HG02610 (cell line): ENCODE data around the gene MYCBPAP.
"Not testable (repeated sequence)": the region's sequence is repeated elsewhere in the genome, so short reads cannot be mapped to it uniquely, and the experiment has no call there.

Experiments used
- ATAC-seq: cut with Tn5 transposase; IDR thresholded peaks from one replicate; pipeline ENCODE4 v1.9.1; 2021; ENCODE audit warnings: mild to moderate bottlenecking, moderate library complexity; ENCODE audit not compliant: unreplicated experiment

The MYCBPAP gene

GRCh38 chr17:50470426-50470825 is 37.8 kb upstream of the MYCBPAP start:
- ATAC-seq, result no peak

GRCh38 chr17:50471009-50471905 is 37.0 kb upstream of the MYCBPAP start:
- ATAC-seq, result no peak

GRCh38 chr17:50472286-50472685 is 36.0 kb upstream of the MYCBPAP start:
- no peak for ATAC-seq

- ATAC-seq, result not testable (repeated sequence)
Observed at GRCh38 chr17:50472761-50473161, 35.5 kb upstream of the MYCBPAP start.

DNA sequence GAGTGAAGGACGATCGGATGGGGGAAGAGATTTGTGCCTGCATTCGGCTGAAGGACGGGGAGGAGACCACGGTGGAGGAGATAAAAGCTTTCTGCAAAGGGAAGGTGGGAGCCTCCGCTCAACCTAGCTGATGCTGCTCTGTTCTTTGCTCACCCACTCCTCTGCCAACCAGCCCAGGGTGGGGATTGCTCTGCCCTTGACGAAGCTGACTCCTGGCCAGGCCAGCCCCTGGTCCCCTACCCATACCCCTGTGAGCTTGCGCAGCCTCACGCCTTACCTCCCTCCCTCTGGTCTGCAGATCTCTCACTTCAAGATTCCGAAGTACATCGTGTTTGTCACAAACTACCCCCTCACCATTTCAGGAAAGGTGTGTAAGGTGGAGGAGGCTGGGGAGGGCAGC is 34.3 kb upstream of the MYCBPAP start:
- ATAC-seq, result no peak

DNA sequence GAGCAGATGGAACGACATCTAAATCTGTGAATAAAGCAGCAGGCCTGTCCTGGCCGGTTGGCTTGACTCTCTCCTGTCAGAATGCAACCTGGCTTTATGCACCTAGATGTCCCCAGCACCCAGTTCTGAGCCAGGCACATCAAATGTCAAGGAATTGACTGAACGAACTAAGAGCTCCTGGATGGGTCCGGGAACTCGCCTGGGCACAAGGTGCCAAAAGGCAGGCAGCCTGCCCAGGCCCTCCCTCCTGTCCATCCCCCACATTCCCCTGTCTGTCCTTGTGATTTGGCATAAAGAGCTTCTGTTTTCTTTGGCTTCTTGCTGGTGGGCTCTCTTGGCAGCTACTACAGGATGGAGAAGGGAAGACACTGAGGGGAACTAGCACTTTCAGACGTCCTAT is 33.7 kb upstream of the MYCBPAP start:
- ATAC-seq, result no peak

DNA sequence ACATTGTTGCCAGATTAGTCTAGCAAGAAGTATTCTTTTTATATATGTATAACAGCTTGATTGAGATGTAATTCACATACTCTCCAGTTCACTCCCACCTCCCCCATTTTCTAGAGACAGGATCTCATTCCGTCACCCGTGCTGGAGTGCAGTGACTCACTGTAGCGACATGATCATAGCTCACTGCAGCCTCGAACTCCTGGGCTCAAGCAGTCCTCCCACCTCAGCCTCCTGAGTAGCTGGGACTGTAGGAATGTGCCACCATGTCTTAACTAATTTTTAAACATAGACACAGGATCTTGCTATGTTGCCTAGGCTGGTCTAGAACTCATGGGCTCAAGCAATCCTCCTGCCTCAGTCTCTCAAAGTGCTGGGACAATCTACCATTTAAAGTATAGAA is 32.9 kb upstream of the MYCBPAP start:
- ATAC-seq, result no peak

GRCh38 chr17:50475775-50476544 is 32.3 kb upstream of the MYCBPAP start:
- ATAC-seq, result not testable (repeated sequence)

DNA sequence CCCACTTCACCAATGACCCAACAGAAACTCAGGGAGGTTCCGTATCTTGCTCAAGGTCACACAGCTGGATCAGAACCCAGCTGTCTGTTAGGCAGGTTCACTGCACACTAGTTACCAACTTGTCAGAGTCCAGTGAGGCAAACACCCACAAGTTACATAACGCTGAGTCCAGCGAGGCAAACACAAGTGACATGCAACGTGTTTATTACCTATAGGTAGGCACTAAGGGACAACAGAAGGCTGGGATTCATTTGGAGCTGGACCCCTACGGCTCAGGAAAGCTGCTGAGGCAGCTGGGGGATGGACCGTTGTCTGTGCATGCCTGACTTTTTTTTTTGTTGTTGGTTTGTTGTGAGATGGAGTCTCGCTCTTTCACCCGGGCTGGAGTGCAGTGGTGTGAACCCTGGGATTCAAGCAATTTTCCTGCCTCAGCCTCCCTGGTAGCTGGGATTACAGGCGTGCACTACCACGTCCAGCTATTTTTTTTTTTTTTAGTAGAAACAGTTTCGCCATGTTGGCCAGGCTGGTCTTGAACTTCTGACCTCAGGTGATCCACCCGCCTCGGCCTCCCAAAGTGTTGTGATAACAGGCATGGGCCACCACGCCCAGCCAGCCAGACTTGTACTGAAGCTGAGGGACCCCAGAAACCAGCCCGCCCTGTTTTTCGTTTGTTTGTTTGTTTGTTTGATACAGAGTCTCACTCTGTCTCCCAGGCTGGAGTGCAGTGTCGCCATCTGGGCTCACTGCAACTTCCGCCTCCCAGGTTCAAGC is 31.5 kb upstream of the MYCBPAP start:
- ATAC-seq, result no peak

- ATAC-seq, result no peak
Observed at GRCh38 chr17:50477976-50478375, 30.3 kb upstream of the MYCBPAP start.

GRCh38 chr17:50478391-50479381 is 29.6 kb upstream of the MYCBPAP start, which contains the start of gene RSAD1:
TSS of gene RSAD1 (plus strand) at chr17:50478860. CDS start at chr17:50478885, 25 bp downstream.
- peak; percentile 91 for ATAC-seq

DNA sequence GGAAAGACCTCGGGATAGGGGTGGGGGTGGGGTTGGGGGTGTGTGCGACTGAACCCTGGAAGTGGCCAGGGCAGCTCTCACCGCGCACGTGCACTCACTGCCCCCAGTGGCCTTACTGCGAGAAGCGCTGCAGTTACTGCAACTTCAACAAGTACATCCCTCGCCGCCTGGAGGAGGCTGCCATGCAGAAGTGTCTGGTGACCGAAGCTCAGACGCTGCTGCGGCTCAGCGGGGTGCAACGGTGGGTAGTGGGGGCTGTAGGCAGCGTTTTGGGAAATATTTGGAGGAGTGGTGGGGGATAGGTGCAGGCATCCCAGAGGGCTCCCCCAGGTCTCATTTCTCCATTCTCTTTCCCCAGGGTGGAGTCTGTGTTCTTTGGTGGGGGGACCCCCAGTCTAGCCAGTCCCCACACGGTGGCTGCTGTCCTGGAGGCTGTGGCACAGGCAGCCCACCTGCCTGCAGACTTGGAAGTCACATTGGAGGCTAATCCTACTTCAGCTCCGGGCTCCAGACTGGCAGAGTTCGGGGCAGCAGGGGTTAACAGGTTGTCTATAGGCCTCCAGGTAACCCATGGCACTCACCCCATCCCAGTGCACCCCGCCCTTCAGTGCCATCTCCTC is 28.6 kb upstream of the MYCBPAP start:
- no peak for ATAC-seq

DNA sequence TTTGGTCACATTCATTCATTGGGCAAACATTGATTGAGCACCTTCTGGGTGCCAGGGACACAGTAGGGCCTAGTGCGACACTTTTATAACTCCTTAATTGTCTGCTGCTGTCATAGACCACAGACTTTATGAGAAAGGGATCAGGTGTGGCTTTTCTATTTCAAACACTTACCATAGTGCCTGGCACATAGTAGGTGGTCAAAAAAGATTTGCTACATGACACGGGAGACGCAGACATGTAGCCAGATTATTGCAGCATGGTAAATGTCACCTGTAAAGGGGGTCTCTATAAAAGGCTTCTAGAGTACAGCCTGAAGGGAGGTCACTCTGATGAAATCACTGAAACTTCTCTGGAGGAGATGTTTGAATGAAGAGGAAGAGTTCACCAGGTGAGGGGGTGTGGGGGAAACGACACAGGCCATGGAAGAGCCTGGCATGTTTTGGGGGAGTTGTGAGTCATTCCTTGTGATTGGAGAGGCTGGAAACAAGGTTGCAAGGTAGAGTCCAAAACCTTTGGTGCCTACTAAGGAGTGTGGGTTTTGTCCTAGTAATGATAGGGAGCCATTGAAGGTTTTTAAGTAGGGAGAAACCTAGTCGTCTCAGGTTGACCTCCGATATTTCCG is 28.0 kb upstream of the MYCBPAP start:
- ATAC-seq, result no peak

DNA sequence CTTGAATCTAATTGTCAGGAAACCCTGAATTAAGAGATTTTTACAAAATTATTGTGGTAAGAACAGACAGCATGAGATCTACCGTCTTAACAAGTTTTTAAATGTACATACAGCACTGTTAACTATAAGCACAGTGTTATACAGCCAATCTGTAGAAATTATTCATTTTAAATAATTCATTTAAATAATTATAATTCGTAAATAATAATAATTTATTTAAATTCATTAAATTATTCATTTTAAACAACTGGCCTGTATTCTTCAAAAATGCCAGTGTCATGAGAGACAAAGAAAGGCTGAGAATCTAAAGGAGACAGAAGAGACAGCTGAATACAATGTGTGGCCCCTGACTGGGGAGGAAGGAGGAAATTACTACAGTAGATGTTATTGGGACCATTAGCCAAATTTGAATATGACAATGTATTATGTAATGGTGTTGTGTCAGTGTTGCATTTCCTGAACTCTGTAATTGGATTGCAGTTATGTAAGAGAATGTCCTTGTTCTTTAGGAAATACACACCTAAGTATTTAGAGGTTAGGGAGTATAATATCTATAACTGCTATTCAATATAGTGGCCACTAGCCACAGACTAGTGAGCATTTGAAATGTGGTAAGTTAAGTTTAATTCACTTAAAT is 27.3 kb upstream of the MYCBPAP start:
- ATAC-seq, result no peak

- ATAC-seq, result no peak
Observed at GRCh38 chr17:50481648-50482047, 26.6 kb upstream of the MYCBPAP start.

GRCh38 chr17:50482110-50482509 is 26.1 kb upstream of the MYCBPAP start:
- ATAC-seq, result no peak

DNA sequence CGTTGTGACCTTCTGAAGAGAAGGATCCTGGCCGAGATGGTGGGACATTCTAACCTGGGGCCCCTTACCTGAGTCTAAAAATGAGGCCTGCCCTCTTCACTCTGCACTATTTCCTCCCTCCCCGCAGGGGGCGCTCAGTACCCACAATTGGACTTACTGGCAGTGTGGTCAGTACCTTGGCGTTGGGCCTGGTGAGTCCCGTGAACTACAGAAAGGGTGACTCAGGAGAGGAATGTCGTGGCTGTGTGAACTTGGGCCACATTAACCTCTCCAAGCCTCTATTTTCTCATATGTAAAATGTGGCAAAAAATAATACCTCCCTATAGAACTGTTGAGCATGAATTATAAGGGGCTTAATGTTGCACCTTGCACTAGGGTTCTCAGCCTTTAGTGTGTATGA is 25.7 kb upstream of the MYCBPAP start:
- ATAC-seq, result peak; percentile 33

- no peak for ATAC-seq
Observed at GRCh38 chr17:50483266-50483665, 25.0 kb upstream of the MYCBPAP start.
